Calu3 (cell line): ENCODE results near the gene CPSF3. TPM values are rescaled to one million over a fixed set of nuclear protein-coding genes. Genes with fewer than 3 reads are reported as not detected.

Source experiments
- BruUV-seq: library from RNA; stranded (reverse); fragments of 400-500 nt; replicated peaks from 2 replicates; lab custom pipeline; 2021; lab: Mats Ljungman, UMichigan
- CTCF ChIA-PET: fragments of 300-600 bp; sonication (Branson Sonifier 250); formaldehyde crosslinking; loops from one replicate; lab custom pipeline; 2022; ENCODE audit warnings: antibody characterized with exemption; lab: Charles Lee
- DNase-seq: peaks from one replicate; pipeline ENCODE4 v3.0.0; 2022
- H3K27ac Mint-ChIP-seq: one replicate; pipeline ENCODE4 v1.8.0; 2022; ENCODE audit warnings: mixed read lengths; ENCODE audit not compliant: unreplicated experiment
- H3K27me3 Mint-ChIP-seq: one replicate; pipeline ENCODE4 v1.8.0; 2022; ENCODE audit warnings: mixed read lengths; ENCODE audit not compliant: unreplicated experiment
- H3K36me3 Mint-ChIP-seq: one replicate; pipeline ENCODE4 v1.8.0; 2022; ENCODE audit warnings: mild to moderate bottlenecking, moderate library complexity, mixed read lengths; ENCODE audit not compliant: insufficient read depth, unreplicated experiment
- H3K4me1 Mint-ChIP-seq: one replicate; pipeline ENCODE4 v1.8.0; 2022; ENCODE audit warnings: mild to moderate bottlenecking, low read depth, mixed read lengths; ENCODE audit not compliant: unreplicated experiment
- H3K4me3 Mint-ChIP-seq: one replicate; pipeline ENCODE4 v1.8.0; 2022; ENCODE audit warnings: mild to moderate bottlenecking, low read depth, moderate library complexity, mixed read lengths; ENCODE audit not compliant: unreplicated experiment
- H3K9me3 Mint-ChIP-seq: one replicate; pipeline ENCODE4 v1.8.0; 2022; ENCODE audit warnings: low read depth, mixed read lengths; ENCODE audit not compliant: unreplicated experiment
- CTCF ChIP-seq: fragments of 200-600 bp; IDR thresholded peaks from one replicate; pipeline ENCODE4 v1.8.0; 2022; ENCODE audit warnings: antibody characterized with exemption; ENCODE audit not compliant: unreplicated experiment
- intact Hi-C: fragments of 100-400 bp; cut with micrococcal nuclease; formaldehyde crosslinking; loops from one replicate; pipeline ENCODE4 v1.10.0; 2022; ENCODE audit not compliant: unreplicated experiment
- total RNA-seq: library from RNA; stranded (reverse); gene quantifications from 2 replicates; pipeline ENCODE4 v1.2.3, GENCODE V29; 2022

The CPSF3 gene
- total RNA-seq, 1 experiment from 2014 or later = 56.7 TPM

- Mint-ChIP-seq H3K9me3 (no peaks in the 10 kb centered on the region), H3K36me3 (peaks cover 51% of the 10 kb centered on the region), H3K4me1 (no peaks in the 10 kb centered on the region), H3K27me3 (no peaks in the 10 kb centered on the region), H3K4me3 (no peak overlapping the region), H3K27ac (no peak overlapping the region)
- TF ChIP-seq CTCF = no peak
- CTCF ChIA-PET = no interaction called here
- no peak for DNase-seq
- BruUV-seq = no TSS peak
- intact Hi-C loops = no loop called here
Observed at GRCh38 chr2:9398881-9399780, 24.3 kb upstream of the CPSF3 start.

- CTCF ChIA-PET = no interaction called here
- no peak for DNase-seq
- Mint-ChIP-seq H3K4me3 (no peak overlapping the region), H3K4me1 (no peaks in the 10 kb centered on the region), H3K9me3 (no peaks in the 10 kb centered on the region), H3K36me3 (peaks cover 49% of the 10 kb centered on the region), H3K27me3 (no peaks in the 10 kb centered on the region), H3K27ac (no peak overlapping the region)
- no peak for TF ChIP-seq CTCF
- no TSS peak for BruUV-seq
- intact Hi-C loops = no loop called here
Observed at GRCh38 chr2:9400268-9401058, 23.0 kb upstream of the CPSF3 start.

- no TSS peak for BruUV-seq
- CTCF ChIA-PET = no interaction called here
- TF ChIP-seq CTCF = no peak
- DNase-seq = no peak
- Mint-ChIP-seq H3K36me3 (peaks cover 49% of the 10 kb centered on the region), H3K27ac (no peak overlapping the region), H3K27me3 (no peaks in the 10 kb centered on the region), H3K4me1 (no peaks in the 10 kb centered on the region), H3K4me3 (no peak overlapping the region), H3K9me3 (no peaks in the 10 kb centered on the region)
- intact Hi-C loops = no loop called here
Observed at GRCh38 chr2:9401059-9401547, 22.4 kb upstream of the CPSF3 start.

GRCh38 chr2:9401646-9402371, 21.6 kb upstream of the CPSF3 start:
- CTCF ChIA-PET = interaction anchor here (0.6 to 0.7 kb wide), 2 partner anchors 16 to 162 kb away, joined by 3 to 5 read pairs; no protein-coding TSS in a partner anchor
- Mint-ChIP-seq H3K4me1 (no peaks in the 10 kb centered on the region), H3K4me3 (no peak overlapping the region), H3K36me3 (peaks cover 52% of the 10 kb centered on the region), H3K9me3 (no peaks in the 10 kb centered on the region), H3K27ac (no peak overlapping the region), H3K27me3 (no peaks in the 10 kb centered on the region)
- TF ChIP-seq CTCF = no peak
- DNase-seq = no peak
- BruUV-seq = no TSS peak
- intact Hi-C loops = no loop called here
